Smooth muscle cell (in vitro differentiated cells): Measurements from ENCODE around the gene ASB15. TPM values are rescaled to one million over a fixed set of nuclear protein-coding genes. Genes with fewer than 3 reads are reported as not detected.

Experiments
- DNase-seq: peaks from one replicate; lab custom pipeline; 2025; ENCODE audit not compliant: unreplicated experiment; lab: John Stamatoyannopoulos, UW
- H2AFZ ChIP-seq: fragments of 200-600 bp; sonication (generic); 2 replicates; pipeline ENCODE4 v1.6.0; 2016; ENCODE audit warnings: antibody characterized with exemption, low read depth, mild to moderate bottlenecking
- H3F3A ChIP-seq: fragments of 200-600 bp; sonication (generic); 2 replicates; pipeline ENCODE4 v1.6.0; 2017; ENCODE audit warnings: antibody characterized with exemption, low read depth
- H3K27ac ChIP-seq: fragments of 200-600 bp; sonication (generic); 2 replicates; pipeline ENCODE4 v1.5.1; 2016; ENCODE audit warnings: low read depth, mild to moderate bottlenecking
- H3K27me3 ChIP-seq: fragments of 200-600 bp; sonication (generic); 2 replicates; pipeline ENCODE4 v1.6.1; 2016; ENCODE audit warnings: low read depth, mild to moderate bottlenecking
- H3K36me3 ChIP-seq: fragments of 200-600 bp; sonication (generic); 2 replicates; pipeline ENCODE4 v1.5.1; 2016; ENCODE audit warnings: low read depth
- H3K4me1 ChIP-seq: fragments of 200-600 bp; sonication (generic); 2 replicates; pipeline ENCODE4 v1.5.1; 2016; ENCODE audit warnings: low read depth
- H3K4me2 ChIP-seq: fragments of 200-600 bp; sonication (generic); 2 replicates; pipeline ENCODE4 v1.6.0; 2016; ENCODE audit warnings: mild to moderate bottlenecking
- H3K4me3 ChIP-seq: fragments of 200-600 bp; sonication (generic); 2 replicates; pipeline ENCODE4 v1.5.1; 2016; ENCODE audit warnings: mild to moderate bottlenecking
- H3K79me2 ChIP-seq: fragments of 200-600 bp; sonication (generic); 2 replicates; pipeline ENCODE4 v1.6.0; 2016; ENCODE audit warnings: low read depth, mild to moderate bottlenecking
- H3K9ac ChIP-seq: fragments of 200-600 bp; sonication (generic); 2 replicates; pipeline ENCODE4 v1.6.0; 2016; ENCODE audit warnings: low read depth
- H3K9me3 ChIP-seq: fragments of 200-600 bp; sonication (generic); replicated peaks from 2 replicates; pipeline ENCODE4 v1.5.1; 2016; ENCODE audit warnings: low read depth
- H4K20me1 ChIP-seq: fragments of 200-600 bp; sonication (generic); 2 replicates; pipeline ENCODE4 v1.6.0; 2016; ENCODE audit warnings: low read depth
- CTCF ChIP-seq: fragments of 200-600 bp; sonication (generic); IDR thresholded peaks from 2 replicates; pipeline ENCODE4 v1.5.1; 2017; ENCODE audit warnings: borderline replicate concordance, mild to moderate bottlenecking, antibody characterized with exemption; ENCODE audit not compliant: insufficient read depth, poor library complexity, severe bottlenecking
- WGBS: methylation state at CpG from one replicate; pipeline ENCODE4 v1.1.7; 2016; ENCODE audit warnings: low lambda C conversion rate; 5-methylcytosine and 5-hydroxymethylcytosine counted together
- polyA plus RNA-seq: library from polyadenylated mRNA; unstranded; fragments of >200 nt; fragmentation: Nextera tagmentation; extraction: Ambion mirVana; gene quantifications from 2 replicates; pipeline ENCODE4 v1.2.1, GENCODE V29; 2016
- total RNA-seq: library from RNA; depleted of rRNA; stranded (reverse); fragments of >200 nt; gene quantifications from 2 replicates; pipeline ENCODE4 v1.2.3, GENCODE V29; 2014

The ASB15 gene
- total and polyA plus RNA-seq, 2 experiments from 2014 or later: 0.07 TPM; not detected in 1

- H3K36me3 ChIP-seq: no peaks in the 10 kb centered on the region
- no peaks in the 10 kb centered on the region for H3F3A ChIP-seq
- no peak for TF ChIP-seq CTCF
- H3K27ac ChIP-seq: no peak overlapping the region
- H4K20me1 ChIP-seq: no peaks in the 10 kb centered on the region
- no peak for DNase-seq
- H3K4me1 ChIP-seq: no peaks in the 10 kb centered on the region
- no peak overlapping the region for H3K4me3 ChIP-seq
- no peak overlapping the region for H2AFZ ChIP-seq
- no peak overlapping the region for H3K4me2 ChIP-seq
- no peaks in the 10 kb centered on the region for H3K79me2 ChIP-seq
- H3K9ac ChIP-seq: no peak overlapping the region
- no peaks in the 10 kb centered on the region for H3K27me3 ChIP-seq
- H3K9me3 ChIP-seq: no peaks in the 10 kb centered on the region
- WGBS: 95% methylated on average over 6 of the region's 6 CpGs
Observed at GRCh38 chr7:123653162-123653561, 51.5 kb downstream of the ASB15 start.

GRCh38 chr7:123655614-123656013, 54.0 kb downstream of the ASB15 start, which contains the start of gene LMOD2:
Gene LMOD2 (plus strand): TSS chr7:123655866. CDS start chr7:123655964, 98 bp downstream.
- H3K27ac ChIP-seq: no peak within 1 kb of the TSS
- no peaks in the 10 kb centered on the region for H3K27me3 ChIP-seq
- H2AFZ ChIP-seq: no peak within 1 kb of the TSS
- H3K4me2 ChIP-seq: no peak within 1 kb of the TSS
- no peaks in the 10 kb centered on the region for H3K36me3 ChIP-seq
- no peaks in the 10 kb centered on the region for H4K20me1 ChIP-seq
- H3K79me2 ChIP-seq: no peaks in the 10 kb centered on the region
- no peak within 1 kb of the TSS for H3K4me3 ChIP-seq
- no peaks in the 10 kb centered on the region for H3F3A ChIP-seq
- no peaks in the 10 kb centered on the region for H3K9me3 ChIP-seq
- TF ChIP-seq CTCF: no peak
- no peak for DNase-seq
- WGBS: 87% methylated on average over 6 of the region's 6 CpGs
- no peak within 1 kb of the TSS for H3K9ac ChIP-seq
- no peaks in the 10 kb centered on the region for H3K4me1 ChIP-seq

- H3K79me2 ChIP-seq: no peaks in the 10 kb centered on the region
- no peaks in the 10 kb centered on the region for H3K9me3 ChIP-seq
- H3K9ac ChIP-seq: no peak overlapping the region
- H2AFZ ChIP-seq: no peak overlapping the region
- DNase-seq: no peak
- no peaks in the 10 kb centered on the region for H4K20me1 ChIP-seq
- no peak overlapping the region for H3K27ac ChIP-seq
- H3K27me3 ChIP-seq: no peaks in the 10 kb centered on the region
- no peak for TF ChIP-seq CTCF
- 95% methylated on average over 6 of the region's 6 CpGs for WGBS
- H3K36me3 ChIP-seq: no peaks in the 10 kb centered on the region
- no peaks in the 10 kb centered on the region for H3F3A ChIP-seq
- H3K4me1 ChIP-seq: no peaks in the 10 kb centered on the region
- H3K4me2 ChIP-seq: no peak overlapping the region
- H3K4me3 ChIP-seq: no peak overlapping the region
Observed at GRCh38 chr7:123656544-123657303, 55.1 kb downstream of the ASB15 start.

GRCh38 chr7:123657304-123657685, 55.7 kb downstream of the ASB15 start:
- 83% methylated on average over 1 of the region's 1 CpG for WGBS
- no peak overlapping the region for H3K9ac ChIP-seq
- no peaks in the 10 kb centered on the region for H3K9me3 ChIP-seq
- H3K27me3 ChIP-seq: no peaks in the 10 kb centered on the region
- no peak for TF ChIP-seq CTCF
- no peak overlapping the region for H3K27ac ChIP-seq
- H3K36me3 ChIP-seq: no peaks in the 10 kb centered on the region
- no peak overlapping the region for H3K4me3 ChIP-seq
- H3K4me2 ChIP-seq: no peak overlapping the region
- DNase-seq: no peak
- H3F3A ChIP-seq: no peaks in the 10 kb centered on the region
- no peaks in the 10 kb centered on the region for H4K20me1 ChIP-seq
- no peaks in the 10 kb centered on the region for H3K4me1 ChIP-seq
- no peaks in the 10 kb centered on the region for H3K79me2 ChIP-seq
- no peak overlapping the region for H2AFZ ChIP-seq
